NK-92 treated with Interleukin-12 subunit alpha and Interleukin-12 subunit beta, amount 100 ng/mL, for 24 hours (cell line): Measurements from ENCODE around the gene BCO2.
A peak's percentile ranks its signal among the peaks of the same experiment; 100 is the strongest.

ENCODE experiments used
- DNase-seq: peaks from one replicate; lab custom pipeline; 2025; lab: John Stamatoyannopoulos, UW

BCO2 gene

GRCh38 chr11:112216561-112217105 lies 41.3 kb downstream of the BCO2 start:
- no peak for DNase-seq

GRCh38 chr11:112219476-112220232 lies 44.3 kb downstream of the BCO2 start:
- no peak for DNase-seq

- DNase-seq: no peak
Observed at GRCh38 chr11:112221274-112221835, 46.0 kb downstream of the BCO2 start.

- DNase-seq: no peak
Observed at GRCh38 chr11:112222303-112222702, 47.0 kb downstream of the BCO2 start.

GRCh38 chr11:112223121-112223520 lies 47.8 kb downstream of the BCO2 start:
- no peak for DNase-seq

- no peak for DNase-seq
Observed at GRCh38 chr11:112223754-112224532, 48.6 kb downstream of the BCO2 start.

GRCh38 chr11:112225753-112226061 lies 50.4 kb downstream of the BCO2 start:
- no peak for DNase-seq

- peak; percentile 77 for DNase-seq
Observed at GRCh38 chr11:112226062-112226830, 50.9 kb downstream of the BCO2 start, which contains the start of gene PTS. PTS (plus strand) TSS chr11:112226428; CDS start chr11:112226444, 16 bp downstream.

GRCh38 chr11:112226831-112227401 lies 51.6 kb downstream of the BCO2 start:
- DNase-seq: no peak

- DNase-seq: no peak
Observed at GRCh38 chr11:112227471-112227870, 52.2 kb downstream of the BCO2 start.

- no peak for DNase-seq
Observed at GRCh38 chr11:112228706-112229105, 53.4 kb downstream of the BCO2 start.

- DNase-seq: no peak
Observed at GRCh38 chr11:112229159-112229558, 53.8 kb downstream of the BCO2 start.

GRCh38 chr11:112229746-112230433 lies 54.6 kb downstream of the BCO2 start:
- DNase-seq: no peak

- no peak for DNase-seq
Observed at GRCh38 chr11:112231952-112232351, 56.6 kb downstream of the BCO2 start.

GRCh38 chr11:112235750-112236390 lies 60.6 kb downstream of the BCO2 start:
- DNase-seq: no peak

- no peak for DNase-seq
Observed at GRCh38 chr11:112237451-112237850, 62.1 kb downstream of the BCO2 start.

- no peak for DNase-seq
Observed at GRCh38 chr11:112238041-112238440, 62.7 kb downstream of the BCO2 start.

- DNase-seq: no peak
Observed at GRCh38 chr11:112241486-112241885, 66.2 kb downstream of the BCO2 start.

- DNase-seq: no peak
Observed at GRCh38 chr11:112247201-112247600, 71.9 kb downstream of the BCO2 start.

GRCh38 chr11:112248201-112248600 lies 72.9 kb downstream of the BCO2 start:
- DNase-seq: no peak
